GM19452 (cell line): Measurements from ENCODE around the gene CAMK2B.

ENCODE experiments used
- ATAC-seq: cut with Tn5 transposase; IDR thresholded peaks from one replicate; pipeline ENCODE4 v1.9.1; 2021; ENCODE audit not compliant: unreplicated experiment

CAMK2B gene

DNA sequence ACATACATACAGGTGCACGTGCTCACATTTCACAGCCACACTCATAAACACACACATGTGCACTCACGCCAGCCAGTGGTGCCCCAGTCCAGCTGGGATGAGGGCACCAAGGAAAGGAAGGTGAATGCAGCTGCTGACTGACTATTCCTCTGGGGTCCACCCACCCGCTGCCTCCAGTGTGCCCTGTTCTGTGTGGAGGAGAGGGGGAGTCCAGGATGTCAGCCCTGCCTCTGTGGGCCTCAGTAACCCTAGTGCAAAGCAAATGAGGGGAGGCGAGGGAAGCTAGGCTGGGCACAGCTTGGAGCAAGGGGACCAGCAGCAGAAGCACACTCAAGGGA lies 67.0 kb downstream of the CAMK2B start:
- ATAC-seq: no peak

GRCh38 chr7:44257618-44258422 lies 67.6 kb downstream of the CAMK2B start:
- peak; percentile 93 for ATAC-seq

DNA sequence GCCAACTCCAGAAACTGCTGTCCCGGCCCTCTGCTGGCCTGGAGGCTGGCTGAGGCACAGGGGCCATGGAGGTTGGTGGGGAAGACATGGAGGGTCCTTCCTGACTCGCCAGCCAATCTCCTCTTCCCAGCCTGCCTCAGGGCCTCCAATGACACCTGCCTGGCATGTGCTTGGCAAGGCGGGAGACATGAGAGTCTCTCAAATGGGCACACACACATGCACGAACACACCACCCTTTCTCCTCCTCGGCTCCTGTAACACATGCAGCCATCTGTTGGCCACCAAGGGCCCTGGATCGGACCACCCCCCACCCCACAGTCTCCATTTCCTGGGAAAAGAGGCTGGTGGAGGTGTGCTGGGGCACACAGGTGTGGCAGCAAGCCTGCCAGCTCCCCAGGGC lies 68.2 kb downstream of the CAMK2B start:
- no peak for ATAC-seq

- ATAC-seq: no peak
Observed at GRCh38 chr7:44256459-44256858, 68.9 kb downstream of the CAMK2B start.

DNA sequence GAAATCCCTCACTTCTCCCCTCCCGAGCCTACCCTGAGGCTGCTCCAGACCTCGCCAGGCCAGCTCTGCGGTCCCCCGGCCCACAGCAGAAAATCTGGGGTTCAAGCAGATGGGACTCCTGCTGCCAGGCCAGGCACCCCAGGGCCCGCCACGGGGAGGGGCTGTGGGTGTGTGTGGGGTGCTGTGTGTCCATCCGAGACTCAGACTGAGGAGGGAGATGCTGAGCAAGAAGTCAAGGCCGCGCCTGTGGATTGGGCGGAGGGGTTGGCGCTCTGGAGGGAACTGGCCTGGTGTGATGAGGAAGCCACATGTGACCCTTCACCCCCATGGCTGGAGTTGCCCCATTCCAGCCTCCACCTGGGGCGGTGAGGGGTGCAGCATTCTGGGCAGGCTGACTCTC lies 73.5 kb downstream of the CAMK2B start:
- no peak for ATAC-seq

GRCh38 chr7:44251269-44251668 lies 74.1 kb downstream of the CAMK2B start:
- no peak for ATAC-seq

- no peak for ATAC-seq
Observed at GRCh38 chr7:44249639-44250234, 75.7 kb downstream of the CAMK2B start.

- ATAC-seq: no peak
Observed at GRCh38 chr7:44247868-44248651, 77.3 kb downstream of the CAMK2B start.

DNA sequence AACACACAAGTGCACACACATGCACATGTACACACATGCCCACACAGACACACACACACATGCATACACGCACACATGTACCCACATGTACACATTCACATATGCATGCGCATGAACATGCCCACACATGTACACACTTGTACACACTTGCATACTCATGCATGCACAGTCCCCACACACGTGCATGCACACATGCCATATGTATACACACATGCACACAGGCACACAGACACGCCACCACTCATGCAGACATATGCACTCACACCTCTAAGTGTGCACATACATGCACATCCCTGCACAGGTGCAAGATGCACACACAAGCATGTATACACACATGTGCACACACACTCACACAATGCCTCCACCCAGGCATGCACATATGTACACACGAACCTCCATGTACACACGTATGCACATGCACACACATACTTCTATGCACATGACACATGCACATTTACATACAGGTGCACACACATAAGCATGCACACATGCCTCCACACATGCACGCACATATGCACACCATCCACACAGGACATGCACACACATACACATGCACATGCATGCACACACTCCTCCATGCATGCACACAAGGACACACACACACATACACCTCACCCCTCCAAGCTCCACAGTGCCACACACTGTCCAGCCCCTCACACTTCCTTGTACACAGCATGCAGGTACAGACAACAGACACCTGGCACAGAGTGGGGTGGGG lies 78.8 kb downstream of the CAMK2B start:
- no peak for ATAC-seq

- no peak for ATAC-seq
Observed at GRCh38 chr7:44244282-44244681, 81.1 kb downstream of the CAMK2B start.

GRCh38 chr7:44242091-44242490 lies 83.3 kb downstream of the CAMK2B start:
- ATAC-seq: no peak

GRCh38 chr7:44240983-44241510 lies 84.3 kb downstream of the CAMK2B start:
- peak; percentile 88 for ATAC-seq

- ATAC-seq: no peak
Observed at GRCh38 chr7:44240376-44240775, 85.0 kb downstream of the CAMK2B start.

DNA sequence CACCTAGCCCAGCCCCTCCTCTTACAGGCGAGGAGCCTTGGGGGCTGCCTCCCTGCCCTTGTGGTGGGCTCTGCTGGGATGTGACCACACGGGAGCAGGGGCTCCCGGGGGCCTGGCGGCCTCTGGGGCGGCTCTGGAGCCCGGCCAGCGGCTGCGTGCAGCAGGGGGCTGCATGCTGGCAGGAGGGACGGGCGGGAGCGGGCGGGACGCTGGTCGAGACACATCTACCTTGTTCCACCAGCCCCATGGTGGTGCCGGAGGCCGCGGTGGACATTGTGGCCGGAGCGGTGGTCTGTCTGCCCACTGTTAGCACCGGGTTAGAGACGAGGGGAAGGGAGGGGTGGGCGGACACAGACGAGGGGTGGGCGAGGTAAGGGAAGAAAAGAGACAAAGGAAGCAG lies 86.0 kb downstream of the CAMK2B start:
- ATAC-seq: no peak

- no peak for ATAC-seq
Observed at GRCh38 chr7:44238116-44238695, 87.2 kb downstream of the CAMK2B start.

DNA sequence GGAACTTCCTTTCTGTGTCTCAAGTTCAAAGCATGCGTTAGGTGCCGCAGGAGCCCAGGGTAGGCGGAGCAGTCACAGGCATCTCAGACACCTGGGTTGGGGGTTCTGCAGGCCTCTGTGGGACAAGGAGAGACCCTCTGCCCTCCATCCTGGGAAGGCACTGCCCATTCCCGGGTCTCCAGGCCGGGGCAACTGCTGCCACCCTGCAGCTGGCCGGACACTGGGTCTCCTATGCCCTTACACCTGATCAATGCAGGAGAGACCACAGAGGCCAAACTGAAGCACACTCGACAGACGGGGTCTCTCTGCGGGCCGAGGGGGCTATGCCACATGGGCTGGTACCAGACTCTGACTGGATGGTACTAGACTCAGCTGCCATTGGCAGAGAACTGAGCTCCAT lies 87.7 kb downstream of the CAMK2B start:
- no peak for ATAC-seq

DNA sequence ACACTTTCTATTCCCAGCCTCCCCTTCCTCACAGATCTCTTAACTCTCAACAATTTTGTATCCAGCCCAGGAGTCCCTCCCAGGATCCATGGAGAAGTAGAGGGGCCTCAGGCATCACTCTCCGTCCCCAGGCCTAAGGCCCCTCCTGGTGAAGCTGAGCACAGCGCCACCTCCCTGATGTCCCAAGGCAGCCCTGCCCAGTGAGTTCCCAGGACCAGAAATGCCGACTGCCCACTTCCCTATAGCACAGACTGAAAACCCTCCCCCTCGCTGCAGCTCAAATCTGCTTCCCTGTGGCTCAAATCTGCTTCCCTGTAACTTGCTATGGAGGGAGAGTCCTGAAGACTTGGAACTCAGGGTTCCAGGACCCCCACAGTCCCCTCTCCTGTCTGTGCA lies 89.1 kb downstream of the CAMK2B start:
- no peak for ATAC-seq

GRCh38 chr7:44235582-44236332 lies 89.6 kb downstream of the CAMK2B start:
- no peak for ATAC-seq

- no peak for ATAC-seq
Observed at GRCh38 chr7:44235066-44235465, 90.3 kb downstream of the CAMK2B start.
